GM23248 (cell line): Measurements from ENCODE around the gene HSPG2. TPM values are rescaled to one million over a fixed set of nuclear protein-coding genes. Genes with fewer than 3 reads are reported as not detected.
A peak's percentile ranks its signal among the peaks of the same experiment; 100 is the strongest.

Experiments
- DNase-seq: peaks from one replicate; pipeline ENCODE4 v3.0.0-alpha.2; 2015
- H2AFZ ChIP-seq: fragments of 200-600 bp; sonication (generic); 2 replicates; pipeline ENCODE4 v1.6.1; 2016; ENCODE audit warnings: antibody characterized with exemption
- H3F3A ChIP-seq: fragments of 200-600 bp; sonication (generic); 2 replicates; pipeline ENCODE4 v1.6.1; 2016; ENCODE audit warnings: mild to moderate bottlenecking, antibody characterized with exemption, mixed run types; ENCODE audit not compliant: insufficient read depth
- H3K27ac ChIP-seq: fragments of 200-600 bp; sonication (generic); 2 replicates; pipeline ENCODE4 v1.5.1; 2016; ENCODE audit warnings: mild to moderate bottlenecking
- H3K27me3 ChIP-seq: fragments of 200-600 bp; sonication (generic); replicated peaks from 2 replicates; pipeline ENCODE4 v1.6.1; 2016; ENCODE audit warnings: mild to moderate bottlenecking; ENCODE audit not compliant: insufficient read depth
- H3K36me3 ChIP-seq: fragments of 200-600 bp; sonication (generic); 2 replicates; pipeline ENCODE4 v1.6.1; 2016; ENCODE audit warnings: low read depth, mild to moderate bottlenecking
- H3K4me1 ChIP-seq: fragments of 200-600 bp; sonication (generic); 2 replicates; pipeline ENCODE4 v1.6.1; 2016; ENCODE audit warnings: mild to moderate bottlenecking; ENCODE audit not compliant: insufficient read depth
- H3K4me2 ChIP-seq: fragments of 200-600 bp; sonication (generic); one replicate; pipeline ENCODE4 v1.6.1; 2016; ENCODE audit warnings: mild to moderate bottlenecking; ENCODE audit not compliant: unreplicated experiment
- H3K4me3 ChIP-seq: fragments of 200-600 bp; sonication (generic); 2 replicates; pipeline ENCODE4 v1.5.1; 2016; ENCODE audit warnings: mild to moderate bottlenecking
- H3K79me2 ChIP-seq: fragments of 200-600 bp; sonication (generic); 2 replicates; pipeline ENCODE4 v1.6.1; 2016; ENCODE audit warnings: mild to moderate bottlenecking; ENCODE audit not compliant: insufficient read depth
- H3K9ac ChIP-seq: fragments of 200-600 bp; sonication (generic); 2 replicates; pipeline ENCODE4 v1.6.1; 2016; ENCODE audit warnings: mild to moderate bottlenecking
- H3K9me2 ChIP-seq: fragments of 200-600 bp; sonication (generic); 2 replicates; pipeline ENCODE4 v1.6.1; 2016; ENCODE audit warnings: mixed run types, mild to moderate bottlenecking, moderate library complexity; ENCODE audit not compliant: insufficient read depth
- H3K9me3 ChIP-seq: fragments of 200-600 bp; sonication (generic); one replicate; pipeline ENCODE4 v1.6.1; 2017; ENCODE audit warnings: low read depth
- H4K20me1 ChIP-seq: fragments of 200-600 bp; sonication (generic); 2 replicates; pipeline ENCODE4 v1.6.0; 2016; ENCODE audit not compliant: insufficient read depth
- EZH2 ChIP-seq: fragments of 200-600 bp; sonication (generic); IDR thresholded peaks from 2 replicates; pipeline ENCODE4 v1.6.1; 2018; ENCODE audit warnings: antibody characterized with exemption, mild to moderate bottlenecking; ENCODE audit not compliant: insufficient read depth, poor library complexity, severe bottlenecking
- EZH2phosphoT487 ChIP-seq: fragments of 200-600 bp; sonication (generic); IDR thresholded peaks from 2 replicates; pipeline ENCODE4 v1.6.1; 2018; ENCODE audit warnings: antibody characterized with exemption, moderate library complexity, mild to moderate bottlenecking, low read depth; ENCODE audit not compliant: insufficient read depth
- WGBS, 2 experiments: methylation state at CpG; one replicate each; pipeline ENCODE4 v1.1.6; 2015 to 2017; ENCODE audit warnings: low lambda C conversion rate in 2 of 2, low coverage in 1 of 2; ENCODE audit errors: missing lambda C conversion rate in 2 of 2; 5-methylcytosine and 5-hydroxymethylcytosine counted together
- in situ Hi-C: fragments of 300-500 bp; cut with MboI; formaldehyde crosslinking; loops from 2 replicates; pipeline ENCODE4 v1.15.0; 2020
- polyA plus RNA-seq: library from polyadenylated mRNA; unstranded; fragments of >200 nt; fragmentation: Nextera tagmentation; extraction: Ambion mirVana; gene quantifications from 2 replicates; pipeline ENCODE4 v1.2.1, GENCODE V29; 2016
- total RNA-seq: library from RNA; depleted of rRNA; stranded (reverse); fragments of >200 nt; shearing (Covaris generic); gene quantifications from 2 replicates; pipeline ENCODE4 v1.2.3, GENCODE V29; 2014

Gene HSPG2
- total and polyA plus RNA-seq, 2 experiments from 2014 or later = 123 to 407 TPM

GRCh38 chr1:21932127-21932526 lies 5.0 kb downstream of the HSPG2 start:
- no peaks in the 10 kb centered on the region for H3K27me3 ChIP-seq
- in situ Hi-C loops = no loop called here
- H3K4me2 ChIP-seq = peak overlapping the region; percentile 65
- peaks cover 74% of the 10 kb centered on the region for H3F3A ChIP-seq
- no peaks in the 10 kb centered on the region; the same call in 1 of the 2 replicates for H3K36me3 ChIP-seq
- peak overlapping the region; percentile 100 for H3K9ac ChIP-seq
- peak overlapping the region; percentile 44 for H3K4me3 ChIP-seq
- no peaks in the 10 kb centered on the region for H3K9me2 ChIP-seq
- 3 to 5% methylated on average over 7 of the region's 7 CpGs for WGBS, 2 experiments
- DNase-seq = peak; percentile 97
- H3K27ac ChIP-seq = peak overlapping the region; percentile 100
- TF ChIP-seq EZH2 (no peak), EZH2phosphoT487 (no peak)
- peaks cover 72% of the 10 kb centered on the region for H3K4me1 ChIP-seq
- H3K9me3 ChIP-seq = no peaks in the 10 kb centered on the region
- no peaks in the 10 kb centered on the region for H4K20me1 ChIP-seq
- peaks cover 85% of the 10 kb centered on the region for H3K79me2 ChIP-seq
- no peak overlapping the region for H2AFZ ChIP-seq

GRCh38 chr1:21931171-21932093 lies 5.7 kb downstream of the HSPG2 start:
- Histone ChIP-seq H3K4me3 (peak overlapping the region; percentile 44), H3K9me2 (no peaks in the 10 kb centered on the region)
- in situ Hi-C loops = no loop called here

GRCh38 chr1:21930629-21931170 lies 6.4 kb downstream of the HSPG2 start:
- H3K4me3 ChIP-seq = no peak overlapping the region

More at GRCh38 chr1:21931171-21932093, 5.7 kb downstream of the HSPG2 start:
- Histone ChIP-seq H3K9ac (peak overlapping the region; percentile 100), H3K9me3 (no peaks in the 10 kb centered on the region), H3K4me2 (peak overlapping the region; percentile 65), H3K27ac (peak overlapping the region; percentile 100), H3K27me3 (no peaks in the 10 kb centered on the region), H3K79me2 (peaks cover 82% of the 10 kb centered on the region), H2AFZ (no peak overlapping the region), H3K36me3 (no peaks in the 10 kb centered on the region; the same call in 1 of the 2 replicates), H3K4me1 (peaks cover 79% of the 10 kb centered on the region), H4K20me1 (no peaks in the 10 kb centered on the region), H3F3A (peaks cover 72% of the 10 kb centered on the region)
- DNase-seq = peak; percentile 96
- WGBS, 2 experiments = 2 to 6% methylated on average over 14 to 16 of the region's 16 CpGs
- no peak for TF ChIP-seq EZH2
- no peak for TF ChIP-seq EZH2phosphoT487

GRCh38 chr1:21930080-21930571 lies 7.0 kb downstream of the HSPG2 start:
- Histone ChIP-seq H3K79me2 (peaks cover 82% of the 10 kb centered on the region), H3K9me2 (no peaks in the 10 kb centered on the region), H3K27ac (peak overlapping the region; percentile 100), H3K27me3 (no peaks in the 10 kb centered on the region), H3K9me3 (no peaks in the 10 kb centered on the region), H2AFZ (no peak overlapping the region), H3K4me1 (peaks cover 89% of the 10 kb centered on the region), H3K36me3 (no peaks in the 10 kb centered on the region; the same call in 1 of the 2 replicates), H3K4me3 (no peak overlapping the region), H4K20me1 (no peaks in the 10 kb centered on the region), H3F3A (peaks cover 78% of the 10 kb centered on the region), H3K9ac (peak overlapping the region; percentile 100), H3K4me2 (peak overlapping the region; percentile 60)
- in situ Hi-C loops = no loop called here
- TF ChIP-seq EZH2 (no peak), EZH2phosphoT487 (no peak)
- no peak for DNase-seq
- 79 to 83% methylated on average over 8 of the region's 8 CpGs for WGBS, 2 experiments

More at GRCh38 chr1:21930629-21931170, 6.4 kb downstream of the HSPG2 start:
- Histone ChIP-seq H3K4me1 (peaks cover 86% of the 10 kb centered on the region), H3F3A (peaks cover 78% of the 10 kb centered on the region), H3K4me2 (peak overlapping the region; percentile 60), H3K9me2 (no peaks in the 10 kb centered on the region), H3K27ac (peak overlapping the region; percentile 100), H3K27me3 (no peaks in the 10 kb centered on the region), H3K79me2 (peaks cover 82% of the 10 kb centered on the region), H2AFZ (no peak overlapping the region), H3K9ac (peak overlapping the region; percentile 100), H3K36me3 (no peaks in the 10 kb centered on the region; the same call in 1 of the 2 replicates), H4K20me1 (no peaks in the 10 kb centered on the region), H3K9me3 (no peaks in the 10 kb centered on the region)
- WGBS, 2 experiments = 89% methylated on average over 6 of the region's 6 CpGs
- TF ChIP-seq EZH2 (no peak), EZH2phosphoT487 (no peak)
- no peak for DNase-seq
- in situ Hi-C loops = no loop called here
